Fibroblast of the aortic adventitia (primary cell): ENCODE results near the gene PIGR. TPM values are rescaled to one million over a fixed set of nuclear protein-coding genes. Genes with fewer than 3 reads are reported as not detected.
A peak's percentile ranks its signal among the peaks of the same experiment; 100 is the strongest.

Source experiments
- DNase-seq: peaks from one replicate; pipeline ENCODE4 v3.0.0-alpha.2; 2010; ENCODE audit warnings: low read depth
- H3K4me3 ChIP-seq: 2 replicates; pipeline ENCODE4 v1.5.1; 2011; ENCODE audit warnings: low read depth, mild to moderate bottlenecking, control low read depth, low read length, moderate library complexity
- total RNA-seq: library from RNA; depleted of rRNA; stranded (reverse); fragments of >200 nt; gene quantifications from 2 replicates; pipeline ENCODE4 v1.2.3, GENCODE V29; 2012; ENCODE audit warnings: low replicate concordance
- TF ChIP-seq, protein P1 (sequence below): IDR thresholded peaks from 2 replicates; pipeline ENCODE4 v1.5.1; 2011; ENCODE audit warnings: mild to moderate bottlenecking, low read length, control low read depth, inconsistent platforms; ENCODE audit not compliant: insufficient read depth

Gene PIGR
- not detected in 2 replicates for total RNA-seq

DNA sequence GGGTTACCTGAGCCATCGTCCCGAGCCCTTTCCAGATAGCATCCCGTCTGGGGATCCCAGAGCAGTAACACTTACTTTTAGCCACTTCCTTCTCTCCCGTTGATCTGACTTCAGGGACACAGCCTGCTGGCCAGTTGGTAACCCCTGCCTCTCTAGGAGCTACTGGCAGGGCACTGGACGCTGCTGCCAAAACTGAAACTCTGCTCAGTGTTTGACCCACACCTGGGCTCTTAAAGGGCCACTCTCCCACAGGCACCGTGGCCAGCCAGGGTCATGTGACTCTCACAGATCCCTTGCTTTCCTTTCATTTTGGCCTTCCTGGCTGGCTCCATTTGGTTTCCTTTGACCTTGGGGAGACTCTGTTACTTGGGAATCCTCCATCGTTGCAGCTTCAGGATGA, at the start of gene PIGR:
Gene PIGR (minus strand): TSS at position 206 of the 400 bp plus-strand sequence. CDS start 5,935 bp downstream, outside the sequence.
- TF ChIP-seq, protein P1, sequence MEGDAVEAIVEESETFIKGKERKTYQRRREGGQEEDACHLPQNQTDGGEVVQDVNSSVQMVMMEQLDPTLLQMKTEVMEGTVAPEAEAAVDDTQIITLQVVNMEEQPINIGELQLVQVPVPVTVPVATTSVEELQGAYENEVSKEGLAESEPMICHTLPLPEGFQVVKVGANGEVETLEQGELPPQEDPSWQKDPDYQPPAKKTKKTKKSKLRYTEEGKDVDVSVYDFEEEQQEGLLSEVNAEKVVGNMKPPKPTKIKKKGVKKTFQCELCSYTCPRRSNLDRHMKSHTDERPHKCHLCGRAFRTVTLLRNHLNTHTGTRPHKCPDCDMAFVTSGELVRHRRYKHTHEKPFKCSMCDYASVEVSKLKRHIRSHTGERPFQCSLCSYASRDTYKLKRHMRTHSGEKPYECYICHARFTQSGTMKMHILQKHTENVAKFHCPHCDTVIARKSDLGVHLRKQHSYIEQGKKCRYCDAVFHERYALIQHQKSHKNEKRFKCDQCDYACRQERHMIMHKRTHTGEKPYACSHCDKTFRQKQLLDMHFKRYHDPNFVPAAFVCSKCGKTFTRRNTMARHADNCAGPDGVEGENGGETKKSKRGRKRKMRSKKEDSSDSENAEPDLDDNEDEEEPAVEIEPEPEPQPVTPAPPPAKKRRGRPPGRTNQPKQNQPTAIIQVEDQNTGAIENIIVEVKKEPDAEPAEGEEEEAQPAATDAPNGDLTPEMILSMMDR = no peak
- H3K4me3 ChIP-seq = no peak within 1 kb of the TSS
- no peak for DNase-seq

GRCh38 chr1:206992790-206993189, 46.5 kb upstream of the PIGR start:
- TF ChIP-seq, protein P1 = no peak
- no peak for DNase-seq
- H3K4me3 ChIP-seq = no peak overlapping the region

DNA sequence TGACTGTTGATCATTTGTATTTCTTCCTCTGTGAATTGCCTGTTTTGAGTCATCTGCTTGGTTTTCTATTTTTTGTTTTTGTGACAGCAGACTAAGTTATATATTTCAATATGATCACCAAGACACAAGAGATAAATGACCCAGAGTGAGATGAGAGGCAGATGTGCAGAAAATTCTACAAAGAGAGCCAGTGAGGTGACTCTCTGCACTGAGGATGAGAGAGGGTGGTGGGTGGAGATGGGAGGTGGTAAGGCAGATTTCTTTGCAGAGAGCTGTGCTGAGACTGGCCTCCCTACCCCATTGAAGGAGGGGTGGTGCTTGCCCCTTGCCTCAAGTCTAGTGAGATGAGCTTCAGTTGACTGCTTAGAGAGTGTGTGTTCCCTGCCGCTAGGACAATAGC, 41.6 kb upstream of the PIGR start:
- TF ChIP-seq, protein P1 = no peak
- H3K4me3 ChIP-seq = no peak overlapping the region
- DNase-seq = no peak

GRCh38 chr1:206986885-206987284, 40.6 kb upstream of the PIGR start:
- no peak for DNase-seq
- H3K4me3 ChIP-seq = no peak overlapping the region
- TF ChIP-seq, protein P1 = no peak

DNA sequence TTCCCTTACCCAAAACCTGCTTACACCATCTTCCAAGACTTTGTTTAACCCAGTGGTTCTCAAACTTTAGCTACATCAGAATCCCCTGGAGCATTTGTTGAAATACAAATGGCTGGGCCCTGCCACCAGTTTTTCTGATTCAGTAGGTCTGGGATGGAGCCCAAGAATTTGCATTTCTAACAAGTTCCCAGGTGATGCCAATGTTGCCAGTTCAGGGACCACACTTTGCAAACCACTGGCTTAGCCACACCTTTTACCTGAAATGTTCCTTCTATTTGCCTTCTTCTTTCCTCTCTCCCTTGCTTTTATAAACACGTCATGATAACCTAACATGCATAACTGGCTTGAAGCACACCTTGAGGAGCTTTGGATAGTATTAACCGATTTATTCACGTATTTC, 40.1 kb upstream of the PIGR start:
- TF ChIP-seq, protein P1 = no peak
- no peak overlapping the region for H3K4me3 ChIP-seq
- no peak for DNase-seq

DNA sequence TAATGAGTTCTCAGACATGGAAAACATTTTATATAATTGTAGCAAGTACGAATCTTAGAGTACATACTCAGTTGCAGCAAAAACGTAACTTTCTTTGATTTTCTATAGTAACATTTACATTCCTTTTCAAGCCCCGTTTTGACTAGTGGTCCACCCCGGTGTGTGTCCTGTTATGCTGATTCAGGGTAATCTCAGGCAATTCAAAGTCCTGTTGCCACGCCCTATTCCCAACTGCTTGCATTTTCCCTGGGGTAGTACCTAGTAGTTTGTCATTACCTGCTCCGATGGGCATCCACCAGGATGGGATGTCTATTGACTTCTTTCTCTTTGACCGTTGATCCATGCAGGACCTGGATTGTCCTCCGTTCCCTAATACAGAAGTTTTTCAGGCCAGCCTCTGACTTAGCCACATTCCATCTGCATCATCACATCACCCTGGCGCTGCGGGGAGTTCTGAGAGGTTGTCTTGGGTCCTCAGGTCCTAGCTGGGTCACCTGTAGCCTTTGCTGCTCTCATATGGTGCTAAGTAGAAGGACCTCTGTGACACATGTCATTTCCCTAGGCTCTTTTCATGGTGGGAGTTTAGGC, 39.0 kb upstream of the PIGR start:
- no peak for DNase-seq
- TF ChIP-seq, protein P1 = no peak
- H3K4me3 ChIP-seq = no peak overlapping the region

- TF ChIP-seq, protein P1 = peak; percentile 69
- DNase-seq = peak; percentile 40
- no peak overlapping the region for H3K4me3 ChIP-seq
Measured at GRCh38 chr1:206982216-206982615, 36.0 kb upstream of the PIGR start.
